GM20000 (cell line): ENCODE results near the gene PGAP3.

Experiments used
- DNase-seq: peaks from one replicate; pipeline ENCODE4 v3.0.0; 2012; ENCODE audit warnings: low spot score
- CTCF ChIP-seq: IDR thresholded peaks from 2 replicates; pipeline ENCODE4 v1.5.1; 2012; ENCODE audit warnings: mild to moderate bottlenecking, control low read depth; ENCODE audit errors: extremely low read depth, missing control alignments

Gene PGAP3

GRCh38 chr17:39719563-39720355 lies 31.9 kb upstream of the PGAP3 start:
- TF ChIP-seq CTCF: no peak

GRCh38 chr17:39717660-39718059 lies 29.8 kb upstream of the PGAP3 start:
- no peak for DNase-seq
- no peak for TF ChIP-seq CTCF

More at GRCh38 chr17:39719563-39720355, 31.9 kb upstream of the PGAP3 start:
- no peak for DNase-seq

- DNase-seq: no peak
- no peak for TF ChIP-seq CTCF
These were observed 29.2 kb upstream of the PGAP3 start for GRCh38 chr17:39716879-39717536.

- no peak for DNase-seq
- no peak for TF ChIP-seq CTCF
These were observed 28.4 kb upstream of the PGAP3 start for GRCh38 chr17:39716073-39716818.

GRCh38 chr17:39715375-39716072 lies 27.7 kb upstream of the PGAP3 start:
- no peak for TF ChIP-seq CTCF
- DNase-seq: no peak

GRCh38 chr17:39714234-39714633 lies 26.4 kb upstream of the PGAP3 start:
- DNase-seq: no peak
- TF ChIP-seq CTCF: no peak
